Retina (tissue), 1 donor: Measurements from ENCODE around the gene SURF4.

Source experiments
- DNase-seq: peaks from one replicate; pipeline ENCODE4 v3.0.0-alpha.2; 2016

SURF4 gene

DNA sequence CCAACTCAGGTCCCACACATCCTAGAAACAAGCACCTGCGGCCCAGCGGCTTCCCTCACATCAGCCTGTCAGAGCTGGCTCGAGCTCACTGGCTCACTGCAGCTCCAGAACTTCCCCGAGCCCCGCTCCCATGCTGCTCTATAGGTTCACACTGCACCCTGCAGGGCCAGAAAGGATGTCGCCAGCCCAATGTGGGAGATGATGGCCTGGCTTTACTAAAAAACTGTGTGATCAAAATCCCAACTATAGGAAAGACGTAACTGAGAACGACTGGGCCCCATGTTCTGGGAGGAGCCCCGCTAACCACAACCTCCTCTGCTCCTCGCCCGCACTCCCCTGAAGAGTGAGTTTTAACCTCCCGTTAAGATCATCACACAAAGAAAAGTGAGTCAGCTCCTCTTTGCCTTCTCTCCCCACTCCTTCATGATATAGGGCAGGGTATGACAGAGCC, 4.6 kb downstream of the SURF4 start:
- DNase-seq, result no peak

DNA sequence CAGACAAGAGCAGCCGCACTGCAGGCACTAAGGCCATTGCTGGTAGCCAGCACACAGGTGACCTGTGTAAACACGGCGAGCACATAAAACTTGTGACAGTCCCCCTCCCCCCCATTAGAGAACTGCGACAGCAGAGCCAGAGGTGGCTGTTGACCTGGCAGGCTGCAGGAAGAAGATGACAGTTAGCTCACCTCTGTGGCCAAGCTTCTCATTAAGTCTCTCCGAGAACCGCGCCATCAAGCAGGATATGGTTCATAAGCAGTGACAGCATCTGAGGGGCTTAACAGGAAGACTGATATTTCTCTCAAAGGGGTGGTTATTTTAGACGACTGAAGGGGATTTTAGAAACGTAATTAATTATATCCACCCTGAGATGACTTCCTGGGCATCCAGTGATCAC, 5.2 kb downstream of the SURF4 start:
- no peak for DNase-seq

DNA sequence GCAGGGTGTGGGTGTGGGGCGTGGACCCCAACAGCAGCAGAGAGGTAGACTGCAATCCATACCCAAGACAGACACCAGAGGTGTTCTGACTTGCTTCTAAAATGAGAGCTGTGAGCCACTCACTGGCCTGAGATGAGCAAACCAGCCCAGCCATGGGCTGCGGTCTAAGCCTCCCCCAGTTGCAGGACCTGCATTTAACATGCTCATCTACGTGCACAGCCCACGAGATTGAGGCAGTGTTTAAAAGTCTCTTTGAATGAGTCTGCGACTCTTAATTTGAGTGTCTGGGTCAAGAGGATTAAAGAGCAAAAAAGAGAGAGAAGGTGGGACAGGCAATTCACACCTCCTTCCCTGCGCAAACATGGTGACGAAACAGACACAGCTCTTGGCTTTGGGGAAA, 5.9 kb downstream of the SURF4 start:
- no peak for DNase-seq

DNA sequence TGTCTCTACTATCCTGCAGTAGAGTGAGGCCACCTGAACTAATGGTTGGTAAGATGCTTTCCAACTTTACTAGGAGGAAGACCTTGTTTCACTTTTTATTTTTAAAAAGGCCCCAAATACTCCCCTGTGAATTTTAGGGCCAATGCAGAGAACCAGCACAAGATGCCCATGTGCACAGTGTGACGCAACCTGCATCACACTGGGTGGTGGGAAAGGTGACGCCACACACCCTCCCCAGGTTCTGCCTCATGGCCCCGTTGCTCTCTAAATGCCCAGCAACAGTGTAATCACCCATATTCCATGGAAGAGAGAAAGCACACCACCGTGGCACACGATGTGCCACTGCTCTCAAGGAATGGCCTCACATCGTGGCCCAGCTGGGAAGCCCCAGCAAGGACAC, 6.4 kb downstream of the SURF4 start:
- no peak for DNase-seq

DNA sequence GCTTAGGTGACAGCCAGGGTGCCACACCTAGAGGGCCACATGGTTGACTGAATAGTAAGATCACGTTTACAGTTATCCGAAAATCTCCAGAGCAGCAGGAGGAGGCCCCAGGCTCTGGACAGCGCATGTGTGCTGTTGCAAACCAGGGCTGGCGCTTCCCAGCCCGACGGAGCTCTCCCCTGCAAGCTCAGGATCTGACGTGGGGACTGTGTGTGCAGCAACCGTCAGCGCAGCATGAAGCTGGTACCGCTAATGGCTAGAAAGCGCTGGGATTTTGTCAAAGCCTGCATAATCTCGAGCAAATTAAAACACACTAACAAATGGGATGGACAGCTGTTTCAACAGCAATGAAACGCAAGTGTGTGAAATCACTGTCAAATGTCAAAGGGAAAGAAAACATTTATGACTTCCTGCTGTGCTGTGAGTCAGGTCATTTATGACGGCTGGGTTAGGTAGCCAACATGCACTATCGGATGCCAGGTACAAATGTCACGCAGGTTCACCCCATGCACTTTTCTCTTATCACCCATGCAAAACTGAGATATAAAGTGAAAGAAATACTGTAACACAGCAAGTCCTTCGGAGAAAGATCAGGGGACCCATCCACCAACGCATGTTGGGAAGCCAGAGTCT, 7.5 kb downstream of the SURF4 start:
- DNase-seq, result no peak

DNA sequence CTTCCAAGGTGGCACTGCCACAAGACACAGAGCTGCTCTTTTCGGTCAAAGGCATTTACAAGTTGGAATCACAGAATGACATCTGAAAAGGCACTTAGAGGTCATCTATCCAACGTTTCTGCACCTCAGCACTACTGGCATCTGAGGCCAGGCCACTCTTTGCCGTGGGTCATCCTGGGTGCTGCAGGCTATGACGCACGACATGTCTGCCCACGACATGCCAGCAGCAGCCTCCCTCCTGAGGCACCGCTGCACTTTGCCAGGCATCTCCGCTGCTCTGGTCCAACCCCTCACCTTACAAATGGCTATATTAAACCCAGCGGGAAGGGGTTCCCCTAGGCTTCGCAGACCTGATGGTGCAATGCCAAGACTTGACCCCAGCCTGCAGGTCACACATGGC, 8.1 kb downstream of the SURF4 start:
- DNase-seq, result no peak

DNA sequence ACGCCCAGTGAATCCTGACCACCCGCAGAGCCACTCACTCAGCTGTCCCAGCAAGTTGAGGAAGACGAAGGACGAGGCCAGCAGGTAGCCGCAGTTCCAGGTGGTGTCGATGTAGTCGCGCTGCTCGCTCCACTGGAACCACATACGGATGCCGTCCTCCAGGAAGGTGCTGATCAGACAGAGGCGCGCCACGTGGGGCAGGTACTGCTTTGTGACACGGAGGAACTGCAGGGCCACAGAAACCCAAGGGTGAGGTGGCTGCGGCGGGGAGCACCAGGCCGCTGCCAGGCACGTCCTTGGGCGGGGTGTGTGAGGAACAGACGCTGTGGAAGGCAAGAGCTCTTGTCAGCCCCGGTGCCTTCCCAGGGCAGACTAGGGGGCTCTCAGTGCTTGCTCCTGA, 8.6 kb downstream of the SURF4 start:
- no peak for DNase-seq

DNA sequence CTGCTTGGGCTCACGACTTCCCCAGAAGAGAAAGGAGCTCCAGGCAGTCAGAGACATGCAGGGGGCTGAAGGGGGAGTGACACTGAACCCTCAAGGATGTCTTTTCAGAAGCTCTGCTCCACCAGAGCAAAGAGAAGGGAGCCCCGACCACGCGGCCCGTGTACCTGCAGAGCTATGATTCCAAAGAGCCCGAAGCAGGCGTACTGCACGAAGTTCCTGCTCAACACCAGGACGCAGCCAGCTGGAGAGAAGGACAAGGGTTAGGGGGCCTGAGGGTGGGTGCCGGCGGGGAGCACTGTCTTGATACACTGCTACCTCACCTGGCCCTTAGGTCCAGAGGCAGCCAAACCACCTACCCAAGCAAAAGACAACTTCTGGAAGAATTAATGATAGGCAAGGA, 9.4 kb downstream of the SURF4 start:
- no peak for DNase-seq

DNA sequence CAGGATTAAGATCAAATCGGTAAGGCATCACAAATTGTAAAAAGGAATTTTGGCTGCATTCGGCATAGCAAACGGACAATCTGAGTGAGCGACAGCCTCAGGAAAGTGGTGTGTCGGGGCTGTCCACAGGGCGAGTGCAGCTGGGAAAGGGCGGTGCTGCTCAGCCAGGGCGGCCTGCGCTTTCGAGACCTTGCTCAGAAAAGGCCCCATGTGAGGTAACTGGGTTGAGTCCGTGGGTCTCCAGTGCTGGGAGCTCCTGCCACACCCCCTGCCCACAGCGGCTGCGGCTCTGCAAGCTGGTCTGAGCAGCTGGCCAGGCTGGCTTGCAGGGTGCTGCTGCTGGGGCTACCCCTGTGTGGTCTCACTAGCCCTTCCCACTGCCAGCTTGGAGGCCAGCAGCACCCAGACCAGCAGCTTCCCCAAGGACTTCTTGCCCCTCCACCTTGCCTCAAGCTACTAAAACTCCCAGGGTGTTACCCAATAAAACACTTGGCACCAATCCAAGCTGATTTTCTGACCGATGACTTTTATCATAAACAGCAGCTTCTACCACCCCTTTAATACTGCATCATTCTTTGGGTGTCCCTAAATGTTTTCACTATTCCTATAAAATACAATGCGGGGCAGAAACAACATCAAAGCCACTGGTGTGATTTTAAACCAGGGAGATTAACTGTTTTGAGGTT, 13.4 kb downstream of the SURF4 start:
- DNase-seq, result no peak

DNA sequence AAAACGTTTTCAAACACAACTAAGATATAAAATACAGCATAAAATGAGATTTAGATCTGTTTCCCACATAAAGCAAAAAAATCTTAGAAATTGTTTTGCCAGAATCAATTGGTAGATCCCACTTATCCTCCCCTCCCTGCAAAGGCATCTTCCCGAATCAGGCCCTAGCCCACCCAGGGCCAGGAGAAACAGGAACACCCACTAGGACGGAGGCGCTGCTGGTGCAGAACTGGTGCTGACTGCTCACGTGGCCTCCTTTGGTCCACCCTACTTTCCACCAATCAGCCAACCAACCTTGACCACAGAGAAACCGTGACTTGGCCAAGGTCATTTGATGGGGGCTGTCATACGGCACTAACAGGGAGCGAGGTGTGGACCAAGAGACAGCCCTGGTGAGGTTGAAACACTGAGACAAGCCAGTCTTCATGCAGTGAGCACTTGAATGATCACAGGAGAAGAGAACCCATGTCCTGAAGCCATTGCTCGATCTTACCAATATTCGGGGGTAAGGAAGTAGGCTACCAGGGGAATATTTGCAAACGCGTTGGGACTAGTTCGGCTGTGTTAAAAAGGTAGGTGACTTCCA, 14.3 kb downstream of the SURF4 start:
- no peak for DNase-seq

DNA sequence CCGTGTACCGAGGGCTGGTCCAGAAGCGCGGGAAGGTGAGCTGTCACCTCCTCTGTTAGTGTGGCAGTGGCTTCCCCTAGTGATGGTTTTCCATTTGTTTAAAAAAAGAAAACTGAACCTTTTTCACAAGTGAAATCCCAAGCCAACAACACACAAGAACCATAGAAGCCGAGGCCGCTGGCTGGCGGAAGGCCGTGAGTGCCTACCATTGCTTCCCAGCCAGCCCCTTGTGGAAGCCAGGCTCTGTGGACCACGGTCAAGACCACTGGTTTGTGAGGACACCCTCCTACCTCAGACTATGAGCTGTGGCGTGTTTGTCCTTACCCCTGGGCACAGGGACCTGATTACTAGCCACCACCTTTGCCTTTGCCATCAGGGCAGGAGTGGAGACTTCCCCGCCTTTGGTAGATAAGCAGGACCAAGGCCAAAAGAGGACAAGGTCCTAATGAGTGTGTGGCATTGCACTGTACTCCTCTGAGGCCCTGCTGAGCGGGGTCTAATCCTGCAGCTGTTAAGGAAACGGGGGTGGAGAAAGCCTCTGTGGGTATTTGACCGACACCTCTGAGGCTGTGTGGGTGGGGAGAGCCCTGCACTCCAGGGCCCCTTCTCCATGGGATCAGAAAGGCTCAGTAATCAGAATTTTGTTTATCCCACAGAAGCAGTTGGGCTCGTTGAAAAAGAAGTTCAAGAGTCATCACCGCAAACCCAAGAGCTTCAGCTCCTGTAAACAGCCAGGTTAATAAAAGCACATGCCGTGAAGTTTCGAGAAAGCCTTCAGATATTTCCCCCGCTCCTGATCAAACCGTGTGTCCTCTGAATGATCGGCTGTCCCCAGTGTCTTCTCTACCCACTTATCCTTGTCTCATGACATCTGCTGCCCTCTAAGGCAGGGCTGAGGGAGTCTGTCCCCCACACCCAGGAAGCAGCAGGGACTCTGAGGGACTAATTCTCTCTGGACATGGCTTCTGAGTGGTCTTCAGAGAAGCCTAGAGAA, 15.2 kb downstream of the SURF4 start:
- no peak for DNase-seq

DNA sequence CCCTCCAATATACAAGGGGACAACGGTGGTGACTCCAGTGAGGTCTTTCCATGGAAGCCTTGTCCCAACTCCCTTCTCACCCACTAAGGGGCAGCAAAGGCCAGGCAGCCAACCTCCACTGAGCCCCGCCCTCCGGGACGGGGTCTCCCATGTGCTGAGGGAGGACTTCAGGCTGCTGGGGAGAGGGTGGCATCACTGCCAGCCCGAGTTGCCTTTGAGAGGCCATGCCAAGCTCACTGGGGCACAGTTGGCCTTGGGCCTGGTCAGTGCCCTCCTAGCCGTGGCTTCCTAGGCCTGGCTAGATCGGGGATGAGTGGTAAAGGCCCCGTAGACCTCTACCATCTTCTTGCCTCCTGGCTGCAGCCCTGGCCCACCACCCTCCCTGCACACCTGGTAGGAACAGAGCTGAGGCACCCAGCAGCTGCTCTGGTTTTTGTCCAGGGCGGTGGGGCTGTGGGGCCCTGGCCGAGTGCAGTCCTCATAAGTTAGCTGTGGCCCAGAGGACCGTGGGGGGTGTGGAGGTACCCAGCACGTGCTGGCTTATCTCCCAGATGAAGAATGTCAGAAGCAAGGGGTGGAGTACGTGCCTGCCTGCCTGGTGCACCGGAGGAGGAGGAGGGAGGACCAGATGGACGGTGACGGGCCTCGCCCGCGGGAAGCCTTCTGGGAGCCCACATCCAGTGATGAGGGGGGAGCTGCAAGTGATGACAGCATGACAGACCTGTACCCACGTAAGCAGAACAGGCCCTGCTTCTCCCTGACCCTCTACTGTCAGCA, 16.3 kb downstream of the SURF4 start:
- DNase-seq, result no peak

DNA sequence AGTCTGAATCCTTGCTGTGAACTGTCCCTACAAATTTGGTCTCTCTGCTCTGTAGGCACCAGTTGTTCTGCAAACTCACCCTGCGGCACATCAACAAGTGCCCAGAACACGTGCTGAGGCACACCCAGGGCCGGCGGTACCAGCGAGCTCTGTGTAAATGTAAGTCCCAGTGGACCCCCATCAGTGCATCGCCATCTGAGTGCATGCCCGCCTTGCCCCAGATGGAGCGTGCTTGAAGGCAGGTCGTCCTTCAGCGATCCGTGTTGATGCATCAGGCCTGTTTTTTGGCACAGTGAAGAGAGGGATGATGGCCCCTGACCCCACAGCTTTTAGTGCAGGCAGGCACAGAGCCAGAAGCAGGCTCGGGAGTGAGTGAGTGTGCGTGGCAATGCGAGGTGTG, 18.2 kb downstream of the SURF4 start:
- no peak for DNase-seq

DNA sequence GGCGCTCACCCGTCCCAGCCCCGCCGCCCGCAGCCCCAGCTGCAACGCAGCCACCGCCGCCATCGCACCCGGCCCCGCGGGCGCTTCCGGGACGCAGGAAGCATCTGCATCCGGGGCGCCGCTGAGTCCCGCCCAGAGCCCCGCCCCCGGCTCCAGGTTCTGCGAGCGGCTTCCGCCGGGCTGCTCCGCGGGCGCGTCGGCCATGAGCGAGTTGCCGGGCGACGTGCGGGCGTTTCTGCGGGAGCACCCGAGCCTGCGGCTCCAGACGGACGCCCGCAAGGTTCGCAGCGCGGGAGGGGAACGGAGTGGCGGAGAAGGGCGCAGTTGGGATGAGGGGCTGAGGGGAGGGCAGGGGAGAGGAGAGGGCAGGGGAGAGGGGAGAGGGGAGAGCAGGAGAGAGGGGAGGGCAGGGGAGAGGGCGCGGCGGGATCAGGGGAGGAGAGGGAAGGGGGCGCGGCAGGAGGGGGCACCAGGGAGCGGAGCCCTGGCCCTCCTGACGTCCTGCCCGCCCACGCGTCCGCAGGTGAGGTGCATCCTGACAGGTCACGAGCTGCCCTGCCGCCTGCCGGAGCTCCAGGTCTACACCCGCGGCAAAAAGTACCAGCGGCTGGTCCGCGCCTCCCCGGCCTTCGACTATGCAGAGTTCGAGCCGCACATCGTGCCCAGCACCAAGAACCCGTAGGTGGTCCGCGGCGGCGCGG, 19.3 kb downstream of the SURF4 start, which contains the start of the genes SURF1 and SURF2:
SURF1 (minus strand) TSS at position 97 of the 701 bp plus-strand sequence; CDS start at position 63, 34 bp downstream.
SURF2 (plus strand) TSS at position 160 of the 701 bp plus-strand sequence; CDS start at position 203, 43 bp downstream.
- peak; percentile 85 for DNase-seq

DNA sequence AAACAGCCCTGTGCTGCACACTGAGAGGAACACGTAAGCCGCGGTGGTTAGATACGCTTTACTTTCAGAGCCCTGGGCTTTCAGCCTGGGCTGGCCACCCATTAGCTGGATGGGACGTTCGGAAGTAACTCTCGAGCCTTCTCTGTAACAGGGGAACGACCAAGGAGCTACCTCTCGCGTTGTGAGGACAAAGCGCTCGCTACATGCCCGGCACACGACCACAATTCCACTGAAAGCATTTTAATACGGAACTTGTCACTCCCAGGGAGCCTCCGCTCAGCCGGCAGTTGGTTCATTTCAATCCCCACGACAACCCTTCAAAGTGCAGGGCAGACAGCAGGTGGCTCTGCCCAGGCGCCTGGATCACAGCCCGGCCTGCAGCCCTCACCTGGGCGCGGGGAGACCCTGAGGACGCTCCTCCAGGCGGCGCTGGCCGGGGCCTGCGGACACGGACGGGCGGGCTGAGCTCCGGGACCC, 19.9 kb downstream of the SURF4 start:
- DNase-seq, result peak; percentile 39

DNA sequence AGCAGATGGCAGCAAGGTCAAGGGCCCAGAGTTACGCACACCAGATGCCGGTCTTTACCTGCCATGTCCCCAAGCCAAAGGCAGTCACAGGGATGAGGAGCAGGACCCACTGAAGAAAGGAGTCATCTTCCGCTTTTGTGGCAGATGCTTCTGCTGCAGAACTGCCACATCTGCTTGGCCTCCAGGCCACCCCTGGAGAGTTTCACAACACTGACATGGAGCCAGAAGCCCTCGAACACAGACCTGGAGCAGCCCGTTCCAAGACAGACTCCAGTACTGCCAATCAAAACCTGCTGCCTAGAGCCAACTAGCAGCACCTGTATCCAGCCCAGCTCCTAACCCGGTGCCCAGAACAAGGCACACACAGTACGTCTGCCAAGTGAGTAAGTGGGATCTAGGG, 21.1 kb downstream of the SURF4 start:
- DNase-seq, result no peak

DNA sequence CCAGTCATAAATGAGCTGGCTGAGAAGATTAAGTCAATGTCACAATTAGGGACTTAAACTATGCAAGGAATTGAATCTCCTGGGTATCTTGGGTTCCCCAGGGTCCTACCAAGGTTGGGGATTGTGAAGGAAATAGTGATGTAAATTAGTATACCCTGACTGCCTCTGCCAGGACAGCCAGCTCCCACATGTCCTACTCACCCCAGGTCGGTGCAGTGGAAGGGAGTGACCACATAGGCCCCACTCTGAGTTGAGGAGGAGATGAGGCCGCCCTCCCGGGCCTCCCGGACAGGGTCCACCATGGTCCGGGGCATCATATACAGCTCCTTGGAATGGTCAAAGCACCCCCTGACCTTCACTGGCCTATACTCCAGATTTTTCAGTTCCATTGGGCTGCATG, 22.3 kb downstream of the SURF4 start:
- no peak for DNase-seq

DNA sequence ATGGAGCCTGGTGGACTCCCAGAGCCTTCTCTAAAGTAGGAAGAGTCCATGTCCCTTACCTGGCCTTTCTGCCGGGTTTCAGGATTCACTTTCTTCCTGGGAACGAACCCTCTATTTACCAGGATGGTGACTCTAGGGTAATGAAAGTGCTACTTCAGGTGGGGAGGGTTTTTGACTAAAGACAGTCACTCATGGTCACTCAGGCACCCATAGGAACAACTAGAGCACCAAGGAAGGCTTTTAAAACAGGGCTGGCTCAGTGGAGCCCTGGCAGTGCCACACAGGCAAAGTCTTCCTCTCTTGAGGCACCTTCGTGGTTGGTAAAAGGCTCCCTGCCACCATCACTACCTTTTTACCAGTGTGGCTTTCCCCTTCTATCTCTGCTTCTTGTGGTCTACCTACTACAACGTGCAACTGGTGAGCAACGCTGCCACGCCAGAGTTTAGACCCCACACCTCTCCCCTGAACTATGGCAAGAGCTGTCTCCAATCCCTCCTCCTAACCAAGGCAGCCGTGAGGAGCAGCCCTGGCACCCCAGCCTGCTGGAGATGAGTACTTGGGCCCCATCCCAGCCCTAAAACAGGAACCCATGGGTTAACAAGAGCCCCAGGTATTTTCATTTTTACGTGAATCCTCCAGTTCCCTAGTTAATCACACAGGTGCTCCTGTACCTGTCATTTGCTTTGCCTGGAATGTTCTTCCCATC, 23.1 kb downstream of the SURF4 start:
- DNase-seq, result no peak

DNA sequence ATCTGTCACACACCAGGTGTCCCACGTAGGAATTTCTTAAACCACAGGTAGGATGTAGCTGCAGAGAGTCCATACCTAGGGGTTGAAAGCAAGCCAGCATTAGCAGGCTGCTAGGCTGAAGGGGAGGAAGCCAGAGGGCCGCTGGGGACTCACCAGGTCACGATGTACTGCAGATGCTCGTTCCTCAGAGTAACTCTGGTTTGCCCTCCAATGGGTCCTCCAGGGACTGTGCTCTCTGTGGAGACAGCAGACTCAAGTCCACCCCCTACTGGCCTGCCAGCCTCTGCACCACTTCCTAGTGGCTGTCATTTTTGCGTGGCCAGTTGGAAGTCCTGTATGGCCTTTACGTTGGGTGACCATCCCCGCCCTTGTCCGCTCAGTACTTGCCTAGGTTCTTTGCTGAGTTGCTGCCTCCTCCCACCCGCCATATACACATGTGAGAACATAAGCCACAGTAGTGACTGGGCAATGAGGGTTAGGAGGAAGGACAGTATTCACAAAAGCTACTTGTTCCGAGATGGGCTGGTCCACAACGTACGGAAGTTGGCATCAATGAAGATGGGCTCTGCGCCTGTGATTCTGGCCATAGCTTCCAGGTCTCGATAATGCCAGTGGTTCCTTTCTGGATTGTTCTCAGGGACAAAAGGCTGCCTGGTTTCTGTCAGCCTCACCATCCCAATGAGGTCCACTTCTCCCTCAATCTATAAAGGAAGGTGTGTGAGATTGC, 23.8 kb downstream of the SURF4 start:
- no peak for DNase-seq

DNA sequence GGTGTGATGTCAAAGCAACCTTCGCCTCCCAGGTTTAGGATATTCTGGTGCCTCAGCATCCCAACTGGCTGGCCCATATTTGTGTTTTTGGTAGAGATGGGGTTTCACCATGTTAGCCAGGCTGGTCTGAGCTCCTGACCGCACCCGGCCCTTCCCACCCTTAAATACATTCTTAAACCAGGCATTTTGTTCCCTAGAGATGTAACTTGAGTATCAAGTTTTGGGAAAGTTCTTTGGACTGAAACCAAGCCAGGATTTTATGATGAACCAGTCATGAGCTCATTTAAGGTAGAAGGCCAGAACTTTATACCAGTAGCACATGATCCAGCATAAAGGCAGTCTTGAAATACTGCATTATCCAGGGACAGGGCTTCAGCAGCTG, 24.3 kb downstream of the SURF4 start:
- DNase-seq, result no peak
